Fibroblast of lung (primary cell): Measurements from ENCODE around the gene C16orf74. TPM values are rescaled to one million over a fixed set of nuclear protein-coding genes. Genes with fewer than 3 reads are reported as not detected.

Experiments used
- DNase-seq, 2 donors: peaks; one replicate each; pipeline versions ENCODE4 v3.0.0 to v3.0.0-alpha.2; 2010; ENCODE audit warnings: low read depth in 2 of 2
- H2AFZ ChIP-seq: 2 replicates; pipeline ENCODE4 v1.5.1; 2012; ENCODE audit warnings: low read length, control low read depth, inconsistent platforms
- H3K27ac ChIP-seq: 2 replicates; pipeline ENCODE4 v1.5.1; 2011; ENCODE audit warnings: low read length, control low read depth; ENCODE audit not compliant: insufficient read depth
- H3K27me3 ChIP-seq: 2 replicates; pipeline ENCODE4 v1.5.1; 2011; ENCODE audit warnings: mild to moderate bottlenecking, low read length; ENCODE audit not compliant: control insufficient read depth, insufficient read depth
- H3K36me3 ChIP-seq: 2 replicates; pipeline ENCODE4 v1.5.1; 2011; ENCODE audit warnings: low read length; ENCODE audit not compliant: control insufficient read depth, insufficient read depth
- H3K4me1 ChIP-seq: 2 replicates; pipeline ENCODE4 v1.5.1; 2011; ENCODE audit warnings: low read length; ENCODE audit not compliant: control insufficient read depth, insufficient read depth; ENCODE audit errors: extremely low read depth
- H3K4me2 ChIP-seq: 2 replicates; pipeline ENCODE4 v1.5.1; 2011; ENCODE audit warnings: low read length, control low read depth; ENCODE audit not compliant: insufficient read depth; ENCODE audit errors: extremely low read depth
- H3K4me3 ChIP-seq, 4 experiments: fragments of 200-600 bp in 1 of 4; sonication (generic) in 1 of 4; replicated peaks in 1 of 4; 2 replicates each; pipeline ENCODE4 v1.5.1; 2011 to 2016; ENCODE audit warnings: low read length in 4 of 4, low read depth in 3 of 4, mild to moderate bottlenecking in 3 of 4, control low read depth in 2 of 4, inconsistent platforms in 1 of 4, mixed read lengths in 1 of 4; ENCODE audit not compliant: insufficient read depth in 1 of 4; ENCODE audit errors: control extremely low read depth in 1 of 4
- H3K79me2 ChIP-seq: 2 replicates; pipeline ENCODE4 v1.5.1; 2012; ENCODE audit warnings: mild to moderate bottlenecking, low read length, inconsistent platforms; ENCODE audit not compliant: control insufficient read depth, insufficient read depth
- H3K9ac ChIP-seq: 2 replicates; pipeline ENCODE4 v1.5.1; 2011; ENCODE audit warnings: mild to moderate bottlenecking, low read length, control low read depth; ENCODE audit not compliant: insufficient read depth
- H3K9me3 ChIP-seq: 2 replicates; pipeline ENCODE4 v1.5.1; 2012; ENCODE audit warnings: low read depth, low read length; ENCODE audit not compliant: control insufficient read depth, insufficient read depth
- H4K20me1 ChIP-seq: 2 replicates; pipeline ENCODE4 v1.5.1; 2011; ENCODE audit warnings: low read length; ENCODE audit not compliant: control insufficient read depth, insufficient read depth; ENCODE audit errors: extremely low read depth
- EZH2 ChIP-seq: IDR thresholded peaks from 2 replicates; pipeline ENCODE4 v1.5.1; 2012; ENCODE audit warnings: low read length, control low read depth, mild to moderate bottlenecking; ENCODE audit errors: missing control alignments
- polyA plus RNA-seq, 2 donors: library from polyadenylated mRNA; depleted of rRNA in 1 of 2; stranded (reverse) in 1 of 2; unstranded in 1 of 2; fragments of >200 nt; gene quantifications; 2 replicates each; pipeline ENCODE4 v1.2.1, GENCODE V29; 2011 to 2012; ENCODE audit warnings: missing spikeins in 1 of 2
- total RNA-seq: library from RNA; depleted of rRNA; stranded (reverse); fragments of >200 nt; gene quantifications from 2 replicates; pipeline ENCODE4 v1.2.1, GENCODE V29; 2014
- TF ChIP-seq, protein P1 (sequence below), 2 donors: IDR thresholded peaks in 1 of 2; conservative IDR thresholded peaks in 1 of 2; 1 replicate in 1 of 2; 2 replicates in 1 of 2; pipeline ENCODE4 v1.5.1; 2011 to 2012; ENCODE audit warnings: low read length in 2 of 2, control low read depth in 1 of 2, inconsistent platforms in 1 of 2, low read depth in 1 of 2, mild to moderate bottlenecking in 1 of 2

The C16orf74 gene
- total and polyA plus RNA-seq, 2 donors (not counting 1 experiment from before 2014, with no cell fraction given) = 4.6 to 6.4 TPM

- H3K9me3 ChIP-seq = no peaks in the 10 kb centered on the region
- H3K27ac ChIP-seq = no peak overlapping the region
- no peak overlapping the region for H3K9ac ChIP-seq
- no peaks in the 10 kb centered on the region for H4K20me1 ChIP-seq
- H3K27me3 ChIP-seq = peaks cover 6% of the 10 kb centered on the region
- H3K4me1 ChIP-seq = peaks cover 3% of the 10 kb centered on the region
- H3K4me3 ChIP-seq = no peak overlapping the region
- H3K4me2 ChIP-seq = no peak overlapping the region
- DNase-seq = no peak
- H3K36me3 ChIP-seq = no peaks in the 10 kb centered on the region
- no peaks in the 10 kb centered on the region for H3K79me2 ChIP-seq
- H2AFZ ChIP-seq = no peak overlapping the region
- TF ChIP-seq, protein P1, sequence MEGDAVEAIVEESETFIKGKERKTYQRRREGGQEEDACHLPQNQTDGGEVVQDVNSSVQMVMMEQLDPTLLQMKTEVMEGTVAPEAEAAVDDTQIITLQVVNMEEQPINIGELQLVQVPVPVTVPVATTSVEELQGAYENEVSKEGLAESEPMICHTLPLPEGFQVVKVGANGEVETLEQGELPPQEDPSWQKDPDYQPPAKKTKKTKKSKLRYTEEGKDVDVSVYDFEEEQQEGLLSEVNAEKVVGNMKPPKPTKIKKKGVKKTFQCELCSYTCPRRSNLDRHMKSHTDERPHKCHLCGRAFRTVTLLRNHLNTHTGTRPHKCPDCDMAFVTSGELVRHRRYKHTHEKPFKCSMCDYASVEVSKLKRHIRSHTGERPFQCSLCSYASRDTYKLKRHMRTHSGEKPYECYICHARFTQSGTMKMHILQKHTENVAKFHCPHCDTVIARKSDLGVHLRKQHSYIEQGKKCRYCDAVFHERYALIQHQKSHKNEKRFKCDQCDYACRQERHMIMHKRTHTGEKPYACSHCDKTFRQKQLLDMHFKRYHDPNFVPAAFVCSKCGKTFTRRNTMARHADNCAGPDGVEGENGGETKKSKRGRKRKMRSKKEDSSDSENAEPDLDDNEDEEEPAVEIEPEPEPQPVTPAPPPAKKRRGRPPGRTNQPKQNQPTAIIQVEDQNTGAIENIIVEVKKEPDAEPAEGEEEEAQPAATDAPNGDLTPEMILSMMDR (conservative IDR thresholded peaks at IDR 0.05 in 1 of 2, IDR thresholded peaks at IDR 0.05 in 1 of 2; ENCODE audit: low read depth in 1 of 2, low read length in 2 of 2) = no peak
- no peak for TF ChIP-seq EZH2
These were observed 61.0 kb downstream of the C16orf74 start for GRCh38 chr16:85689950-85690320.

- no peak overlapping the region for H3K27ac ChIP-seq
- DNase-seq = no peak
- H3K27me3 ChIP-seq = peaks cover 6% of the 10 kb centered on the region
- no peak overlapping the region for H3K9ac ChIP-seq
- no peaks in the 10 kb centered on the region for H4K20me1 ChIP-seq
- no peaks in the 10 kb centered on the region for H3K79me2 ChIP-seq
- H3K4me1 ChIP-seq = peaks cover 3% of the 10 kb centered on the region
- peak overlapping the region; percentile 26 to 56 (median 42) for H3K4me3 ChIP-seq
- peak overlapping the region; percentile 78 for H3K4me2 ChIP-seq
- H3K36me3 ChIP-seq = no peaks in the 10 kb centered on the region
- TF ChIP-seq EZH2 = no peak
- TF ChIP-seq, protein P1 (conservative IDR thresholded peaks at IDR 0.05 in 1 of 2, IDR thresholded peaks at IDR 0.05 in 1 of 2; ENCODE audit: low read depth in 1 of 2, low read length in 2 of 2) = no peak
- H3K9me3 ChIP-seq = no peaks in the 10 kb centered on the region
- H2AFZ ChIP-seq = peak overlapping the region; percentile 44
These were observed 61.5 kb downstream of the C16orf74 start for GRCh38 chr16:85689285-85689949.

DNA sequence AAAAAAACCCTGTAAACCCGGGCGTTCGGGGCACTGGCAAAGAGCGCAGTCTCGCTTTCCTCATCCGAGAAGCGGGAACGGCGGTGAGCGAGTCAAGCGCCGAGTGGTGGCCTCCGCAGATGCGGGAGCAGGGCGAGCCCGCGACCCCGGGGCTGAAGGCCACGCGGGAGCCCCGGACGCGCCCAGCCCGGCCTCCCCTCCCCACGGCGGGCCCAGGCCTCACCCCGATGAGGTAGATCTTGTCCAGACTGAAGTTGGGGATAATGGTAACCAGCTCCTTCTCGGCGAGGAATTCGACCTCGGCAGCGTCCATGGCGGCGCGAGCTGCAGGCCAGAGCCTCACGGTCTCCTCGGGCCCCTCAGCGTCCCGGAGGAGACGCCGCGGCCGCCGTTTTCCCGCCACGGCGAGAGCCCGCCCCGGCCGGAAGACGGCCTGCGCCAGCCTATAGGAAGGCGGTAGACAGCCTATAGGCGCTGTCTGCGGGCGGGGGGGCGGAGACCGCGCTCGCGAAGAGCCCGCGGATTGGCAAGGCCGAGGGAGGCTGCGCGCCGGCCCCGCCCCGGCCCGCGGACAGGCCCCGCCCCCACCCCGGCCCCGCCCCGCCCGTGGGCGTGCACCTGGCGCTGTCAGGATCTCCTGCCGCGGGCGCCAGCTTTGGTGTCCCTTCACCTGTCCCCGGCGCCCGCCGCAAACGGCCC lies 62.2 kb downstream of the C16orf74 start, which contains the start of gene GINS2:
GINS2 (minus strand) TSS at position 369 of the 699 bp plus-strand sequence; CDS start at position 313, 56 bp downstream.
- peaks cover 6% of the 10 kb centered on the region for H3K27me3 ChIP-seq
- H4K20me1 ChIP-seq = no peaks in the 10 kb centered on the region
- H3K9me3 ChIP-seq = no peaks in the 10 kb centered on the region
- no peaks in the 10 kb centered on the region for H3K79me2 ChIP-seq
- H3K36me3 ChIP-seq = no peaks in the 10 kb centered on the region
- H3K4me3 ChIP-seq = peak within 1 kb of the TSS; percentile 68 to 82 (median 70)
- peak within 1 kb of the TSS; percentile 94 for H2AFZ ChIP-seq
- peak within 1 kb of the TSS; percentile 58 for H3K9ac ChIP-seq
- peak within 1 kb of the TSS; percentile 78 for H3K4me2 ChIP-seq
- peak; percentile 86 to 90 for DNase-seq
- H3K4me1 ChIP-seq = peaks cover 3% of the 10 kb centered on the region
- peak within 1 kb of the TSS; percentile 62 for H3K27ac ChIP-seq
- TF ChIP-seq EZH2 = no peak
- TF ChIP-seq, protein P1 (conservative IDR thresholded peaks at IDR 0.05 in 1 of 2, IDR thresholded peaks at IDR 0.05 in 1 of 2; ENCODE audit: low read depth in 1 of 2, low read length in 2 of 2) = no peak
